ENCODE data around the gene HNRNPK.

- no peak for TF ChIP-seq CTCF (IDR thresholded peaks at IDR 0.05)
- no peak for TF ChIP-seq POLR2AphosphoS5 (IDR thresholded peaks at IDR 0.05)
These were observed 8.4 kb upstream of the HNRNPK start for GRCh38 chr9:83988411-83988810.
